Measurements from ENCODE around the gene MPZL3.
A peak's percentile ranks its signal among the peaks of the same experiment; 100 is the strongest.

MPZL3 gene

GRCh38 chr11:118282606-118283005 lies 30.4 kb upstream of the MPZL3 start:
- no peak for TF ChIP-seq CTCF (IDR thresholded peaks at IDR 0.05; ENCODE audit: extremely low read depth, insufficient read depth, missing control alignments)
- in situ Hi-C loops (cut with MboI; ENCODE audit: low pct_unique_long_range_greater_than_20kb, low sequenced_read_pairs, unreplicated experiment): no loop called here

GRCh38 chr11:118281284-118281683 lies 29.1 kb upstream of the MPZL3 start:
- no peak for TF ChIP-seq CTCF (IDR thresholded peaks at IDR 0.05; ENCODE audit: extremely low read depth, insufficient read depth, missing control alignments)
- DNase-seq (ENCODE audit: low spot score): peak; percentile 32
- in situ Hi-C loops (cut with MboI; ENCODE audit: low pct_unique_long_range_greater_than_20kb, low sequenced_read_pairs, unreplicated experiment): no loop called here

More at GRCh38 chr11:118282606-118283005, 30.4 kb upstream of the MPZL3 start:
- no peak for DNase-seq (ENCODE audit: low spot score)

GRCh38 chr11:118277312-118277711 lies 25.1 kb upstream of the MPZL3 start:
- no peak for DNase-seq (ENCODE audit: low spot score)
- in situ Hi-C loops (cut with MboI; ENCODE audit: low pct_unique_long_range_greater_than_20kb, low sequenced_read_pairs, unreplicated experiment): no loop called here
- no peak for TF ChIP-seq CTCF (IDR thresholded peaks at IDR 0.05; ENCODE audit: extremely low read depth, insufficient read depth, missing control alignments)

- no peak for DNase-seq (ENCODE audit: low spot score)
- no peak for TF ChIP-seq CTCF (IDR thresholded peaks at IDR 0.05; ENCODE audit: extremely low read depth, insufficient read depth, missing control alignments)
- in situ Hi-C loops (cut with MboI; ENCODE audit: low pct_unique_long_range_greater_than_20kb, low sequenced_read_pairs, unreplicated experiment): no loop called here
These were observed 24.3 kb upstream of the MPZL3 start for GRCh38 chr11:118276422-118276821.

GRCh38 chr11:118275176-118275575 lies 23.0 kb upstream of the MPZL3 start:
- TF ChIP-seq CTCF (IDR thresholded peaks at IDR 0.05; ENCODE audit: extremely low read depth, insufficient read depth, missing control alignments): no peak
- in situ Hi-C loops (cut with MboI; ENCODE audit: low pct_unique_long_range_greater_than_20kb, low sequenced_read_pairs, unreplicated experiment): no loop called here
- no peak for DNase-seq (ENCODE audit: low spot score)

GRCh38 chr11:118274186-118274585 lies 22.0 kb upstream of the MPZL3 start:
- in situ Hi-C loops (cut with MboI; ENCODE audit: low pct_unique_long_range_greater_than_20kb, low sequenced_read_pairs, unreplicated experiment): no loop called here
- no peak for TF ChIP-seq CTCF (IDR thresholded peaks at IDR 0.05; ENCODE audit: extremely low read depth, insufficient read depth, missing control alignments)
- DNase-seq (ENCODE audit: low spot score): no peak

GRCh38 chr11:118272001-118272400 lies 19.8 kb upstream of the MPZL3 start:
- TF ChIP-seq CTCF (IDR thresholded peaks at IDR 0.05; ENCODE audit: extremely low read depth, insufficient read depth, missing control alignments): no peak
- DNase-seq (ENCODE audit: low spot score): no peak
- in situ Hi-C loops (cut with MboI; ENCODE audit: low pct_unique_long_range_greater_than_20kb, low sequenced_read_pairs, unreplicated experiment): no loop called here

Data from GM13977 (cell line).